Peyer's patch (tissue), 4 donors: ENCODE data around the gene PRR5. TPM values are rescaled to one million over a fixed set of nuclear protein-coding genes. Genes with fewer than 3 reads are reported as not detected.

ENCODE experiments used
- DNase-seq, 3 donors: peaks; one replicate each; pipeline ENCODE4 v3.0.0-alpha.2; 2017 to 2019
- H3K27ac ChIP-seq, 4 donors: fragments of 200-600 bp; sonication (generic); one replicate each; pipeline ENCODE4 v1.5.1; 2016 to 2019
- H3K27me3 ChIP-seq, 2 donors: fragments of 200-600 bp; sonication (generic); one replicate each; pipeline ENCODE4 v1.5.1; 2019
- H3K36me3 ChIP-seq, 3 donors: fragments of 200-600 bp; sonication (generic); one replicate each; pipeline ENCODE4 v1.5.1; 2016 to 2019
- H3K4me1 ChIP-seq, 4 donors: fragments of 200-600 bp; sonication (generic); one replicate each; pipeline ENCODE4 v1.5.1; 2016 to 2019
- H3K4me3 ChIP-seq, 4 donors: fragments of 200-600 bp; sonication (generic); 1 replicate in 3 of 4; 2 replicates in 1 of 4; pipeline ENCODE4 v1.5.1; 2016 to 2019; ENCODE audit warnings: mild to moderate bottlenecking in 1 of 4
- H3K9me3 ChIP-seq, 4 donors: fragments of 200-600 bp; sonication (generic); one replicate each; pipeline ENCODE4 v1.5.1; 2016 to 2019; ENCODE audit warnings: mild to moderate bottlenecking in 1 of 4
- POLR2A ChIP-seq, 2 donors: fragments of 450-650 bp; IDR thresholded peaks; one replicate each; pipeline ENCODE4 v1.5.1; 2017; ENCODE audit warnings: antibody characterized with exemption in 2 of 2, mild to moderate bottlenecking in 2 of 2, moderate library complexity in 2 of 2
- total RNA-seq, 4 donors: library from RNA; depleted of rRNA; stranded (reverse); fragments of >200 nt; gene quantifications; one replicate each; pipeline ENCODE4 v1.1.0, GENCODE V29; 2016
- TF ChIP-seq, protein P1 (sequence below), 6 experiments: fragments of 450-650 bp in 4 of 6; fragments of 200-600 bp in 2 of 6; sonication (generic) in 1 of 6; IDR thresholded peaks; one replicate each; pipeline ENCODE4 v1.5.1; 2017 to 2019; ENCODE audit warnings: antibody characterized with exemption in 6 of 6, mild to moderate bottlenecking in 3 of 6, moderate library complexity in 1 of 6

PRR5 gene
- total RNA-seq, 4 donors from 2014 or later: 20.6 to 84.3 (median 51.0) TPM

DNA sequence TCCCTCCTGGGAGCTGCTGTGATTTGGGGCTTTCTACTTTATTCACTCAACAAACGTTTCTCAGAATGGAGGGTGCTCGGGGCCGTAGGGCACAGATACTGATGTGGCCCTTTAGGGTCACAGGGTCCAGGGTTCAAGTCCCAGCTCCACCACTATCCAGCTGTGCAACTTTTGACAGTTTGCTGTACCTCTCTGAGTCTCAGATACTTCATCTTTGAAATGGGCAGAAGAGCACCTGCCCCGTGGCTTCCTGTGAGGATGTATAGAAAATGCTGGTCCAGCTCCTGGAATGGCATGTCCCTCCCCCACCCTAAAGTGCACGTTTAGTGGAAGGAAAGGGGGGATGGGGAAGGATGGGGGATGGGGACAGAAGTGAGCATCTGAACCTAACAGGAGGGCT lies 21.9 kb upstream of the PRR5 start:
- peaks cover 0 to 28% (median 3%) of the 10 kb centered on the region in 4 donors for H3K4me1 ChIP-seq
- no peak for DNase-seq
- H3K4me3 ChIP-seq: no peak overlapping the region
- H3K27ac ChIP-seq: no peak overlapping the region
- H3K9me3 ChIP-seq: no peaks in the 10 kb centered on the region
- H3K36me3 ChIP-seq: no peaks in the 10 kb centered on the region
- TF ChIP-seq POLR2A (IDR thresholded peaks at IDR 0.05): no peak
- TF ChIP-seq, protein P1, sequence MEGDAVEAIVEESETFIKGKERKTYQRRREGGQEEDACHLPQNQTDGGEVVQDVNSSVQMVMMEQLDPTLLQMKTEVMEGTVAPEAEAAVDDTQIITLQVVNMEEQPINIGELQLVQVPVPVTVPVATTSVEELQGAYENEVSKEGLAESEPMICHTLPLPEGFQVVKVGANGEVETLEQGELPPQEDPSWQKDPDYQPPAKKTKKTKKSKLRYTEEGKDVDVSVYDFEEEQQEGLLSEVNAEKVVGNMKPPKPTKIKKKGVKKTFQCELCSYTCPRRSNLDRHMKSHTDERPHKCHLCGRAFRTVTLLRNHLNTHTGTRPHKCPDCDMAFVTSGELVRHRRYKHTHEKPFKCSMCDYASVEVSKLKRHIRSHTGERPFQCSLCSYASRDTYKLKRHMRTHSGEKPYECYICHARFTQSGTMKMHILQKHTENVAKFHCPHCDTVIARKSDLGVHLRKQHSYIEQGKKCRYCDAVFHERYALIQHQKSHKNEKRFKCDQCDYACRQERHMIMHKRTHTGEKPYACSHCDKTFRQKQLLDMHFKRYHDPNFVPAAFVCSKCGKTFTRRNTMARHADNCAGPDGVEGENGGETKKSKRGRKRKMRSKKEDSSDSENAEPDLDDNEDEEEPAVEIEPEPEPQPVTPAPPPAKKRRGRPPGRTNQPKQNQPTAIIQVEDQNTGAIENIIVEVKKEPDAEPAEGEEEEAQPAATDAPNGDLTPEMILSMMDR (IDR thresholded peaks at IDR 0.05): no peak
- no peaks in the 10 kb centered on the region for H3K27me3 ChIP-seq

- Histone ChIP-seq H3K27ac (no peak overlapping the region), H3K9me3 (no peaks in the 10 kb centered on the region), H3K4me1 (peaks cover 0 to 32% (median 3%) of the 10 kb centered on the region in 4 donors), H3K4me3 (no peak overlapping the region), H3K36me3 (no peaks in the 10 kb centered on the region), H3K27me3 (no peaks in the 10 kb centered on the region)
- no peak for DNase-seq
- no peak for TF ChIP-seq POLR2A (IDR thresholded peaks at IDR 0.05)
- TF ChIP-seq, protein P1 (IDR thresholded peaks at IDR 0.05): no peak
Observed at GRCh38 chr22:44680481-44680894, 21.5 kb upstream of the PRR5 start.

GRCh38 chr22:44682556-44683168 lies 19.3 kb upstream of the PRR5 start:
- Histone ChIP-seq H3K9me3 (no peaks in the 10 kb centered on the region), H3K36me3 (no peaks in the 10 kb centered on the region), H3K27ac (no peak overlapping the region), H3K4me3 (no peak overlapping the region), H3K4me1 (peaks cover 0 to 21% (median 1%) of the 10 kb centered on the region in 4 donors), H3K27me3 (no peaks in the 10 kb centered on the region)
- no peak for TF ChIP-seq POLR2A (IDR thresholded peaks at IDR 0.05)
- TF ChIP-seq, protein P1 (IDR thresholded peaks at IDR 0.05): no peak
- no peak for DNase-seq

- no peak overlapping the region for H3K27ac ChIP-seq
- TF ChIP-seq, protein P1 (IDR thresholded peaks at IDR 0.05): no peak
- TF ChIP-seq POLR2A (IDR thresholded peaks at IDR 0.05): no peak
- no peak overlapping the region for H3K4me3 ChIP-seq
- peaks cover 0 to 16% (median 1%) of the 10 kb centered on the region in 4 donors for H3K4me1 ChIP-seq
- no peaks in the 10 kb centered on the region for H3K36me3 ChIP-seq
- H3K9me3 ChIP-seq: no peaks in the 10 kb centered on the region
- no peak for DNase-seq
- H3K27me3 ChIP-seq: no peaks in the 10 kb centered on the region
Observed at GRCh38 chr22:44683237-44683636, 18.8 kb upstream of the PRR5 start.

- H3K27ac ChIP-seq: peak overlapping the region in 1 of 4 donors; percentile 28
Observed at GRCh38 chr22:44683881-44684280, 18.1 kb upstream of the PRR5 start.

More at GRCh38 chr22:44683881-44684280, 18.1 kb upstream of the PRR5 start:
- Histone ChIP-seq H3K36me3 (no peaks in the 10 kb centered on the region), H3K4me1 (peaks cover 0 to 16% (median 1%) of the 10 kb centered on the region in 4 donors), H3K4me3 (no peak overlapping the region), H3K9me3 (no peaks in the 10 kb centered on the region), H3K27me3 (no peaks in the 10 kb centered on the region)
- TF ChIP-seq POLR2A (IDR thresholded peaks at IDR 0.05): no peak
- TF ChIP-seq, protein P1 (IDR thresholded peaks at IDR 0.05): no peak
- no peak for DNase-seq
